GM19397 (cell line): ENCODE data around the gene CDK17.
"Not testable (repeated sequence)": the region's sequence is repeated elsewhere in the genome, so short reads cannot be mapped to it uniquely, and the experiment has no call there.

Experiments
- ATAC-seq: cut with Tn5 transposase; IDR thresholded peaks from one replicate; pipeline ENCODE4 v1.9.1; 2021; ENCODE audit warnings: mild to moderate bottlenecking, moderate library complexity; ENCODE audit not compliant: unreplicated experiment

CDK17 gene

GRCh38 chr12:96323906-96324305, 76.3 kb downstream of the CDK17 start:
- no peak for ATAC-seq

DNA sequence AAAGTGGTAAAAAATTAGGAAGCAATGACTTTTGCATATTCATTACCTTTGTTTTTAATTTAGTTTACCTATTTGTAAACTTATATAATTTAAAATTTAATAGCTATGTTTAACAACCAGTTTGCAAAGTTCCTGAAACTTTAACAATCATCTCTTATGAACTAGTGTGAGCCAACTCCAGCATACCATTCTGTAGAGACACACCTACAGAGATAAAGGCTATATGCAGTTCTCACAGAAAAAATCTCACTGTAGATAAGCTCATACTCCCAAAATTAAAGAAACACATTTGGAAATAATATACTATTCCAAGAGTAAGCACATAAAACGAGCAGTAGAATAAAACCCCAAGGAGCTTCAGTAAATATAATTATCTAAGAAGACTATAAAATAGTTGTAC, 77.5 kb downstream of the CDK17 start:
- ATAC-seq: no peak

- no peak for ATAC-seq
Measured at GRCh38 chr12:96321941-96322340, 78.3 kb downstream of the CDK17 start.

- not testable (repeated sequence) for ATAC-seq
Measured at GRCh38 chr12:96317801-96318200, 82.4 kb downstream of the CDK17 start.

- not testable (repeated sequence) for ATAC-seq
Measured at GRCh38 chr12:96315741-96316481, 84.3 kb downstream of the CDK17 start.

GRCh38 chr12:96314723-96315122, 85.5 kb downstream of the CDK17 start:
- ATAC-seq: no peak

DNA sequence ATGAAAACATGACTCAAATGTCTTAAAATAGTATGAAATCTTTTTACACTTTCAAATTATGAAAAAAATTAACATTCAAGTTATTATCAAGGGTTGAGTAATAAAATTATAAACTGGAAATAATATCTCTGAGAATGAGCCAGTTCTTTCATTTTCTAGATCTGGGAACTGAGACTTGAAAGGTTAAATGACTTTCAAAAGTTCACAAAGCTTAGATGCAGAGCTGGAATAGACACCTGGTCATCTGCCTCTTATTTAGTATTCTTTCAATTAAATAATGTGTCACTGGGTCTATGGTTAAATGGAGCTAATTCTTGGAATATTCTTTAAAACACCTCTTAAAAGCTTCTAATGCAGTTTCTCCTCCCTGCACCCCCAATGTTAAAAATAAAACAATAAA, 86.6 kb downstream of the CDK17 start:
- ATAC-seq: no peak

DNA sequence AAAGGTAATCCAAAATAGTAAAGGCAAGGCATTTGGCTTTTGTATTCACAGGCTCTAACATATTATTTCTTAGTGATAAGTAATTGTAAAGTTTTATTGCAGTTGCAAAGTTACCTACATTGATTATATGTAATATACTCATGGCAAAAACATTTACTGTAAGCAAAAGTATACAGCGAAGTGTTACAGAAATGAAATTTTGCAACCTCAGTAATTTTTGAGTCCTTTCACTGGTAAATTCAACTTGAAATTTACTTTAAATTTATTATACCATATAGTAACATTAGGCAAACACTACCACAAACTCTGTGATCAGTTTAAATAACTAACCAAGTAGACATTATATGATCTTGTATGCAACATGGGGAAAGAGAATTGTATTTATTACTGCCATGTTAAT, 89.0 kb downstream of the CDK17 start:
- no peak for ATAC-seq

GRCh38 chr12:96310067-96310466, 90.2 kb downstream of the CDK17 start:
- no peak for ATAC-seq

DNA sequence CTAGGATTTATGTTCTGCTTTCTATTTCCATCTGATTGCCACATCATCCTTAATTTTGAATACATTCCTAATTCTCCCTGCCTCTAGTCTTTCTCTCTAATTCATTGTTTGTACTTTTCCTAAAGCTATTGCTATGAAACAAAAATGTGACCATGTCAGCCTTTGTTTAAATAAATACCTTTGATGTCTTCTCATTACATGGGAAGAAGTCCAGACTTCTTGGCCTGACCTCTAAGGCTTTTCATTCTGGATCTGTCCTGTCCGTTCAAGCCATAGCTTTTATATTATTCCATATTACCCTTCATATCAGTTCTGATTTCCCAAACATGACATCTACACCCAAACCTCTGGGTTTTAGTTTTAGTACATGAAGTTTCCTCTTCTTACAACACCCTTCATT, 91.4 kb downstream of the CDK17 start:
- ATAC-seq: no peak

DNA sequence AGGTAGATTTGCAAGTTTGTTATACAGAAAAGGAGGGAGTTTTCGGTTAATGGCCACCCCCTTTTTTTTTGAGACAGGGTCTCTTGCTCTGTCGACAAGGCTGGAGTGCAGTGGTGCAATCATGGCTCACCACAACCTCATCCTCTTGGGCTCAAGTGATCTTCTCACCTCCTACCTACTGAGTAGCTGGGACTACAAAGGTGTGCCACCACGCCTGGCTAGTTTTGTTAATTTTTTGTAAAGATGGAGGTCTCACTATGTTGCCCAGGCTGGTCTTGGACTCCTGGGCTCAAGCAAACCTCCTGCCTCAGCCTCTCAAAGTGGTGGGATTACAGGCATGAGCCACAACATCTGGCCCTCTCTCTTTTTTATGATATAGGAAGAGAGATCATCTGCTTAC, 94.6 kb downstream of the CDK17 start:
- no peak for ATAC-seq

DNA sequence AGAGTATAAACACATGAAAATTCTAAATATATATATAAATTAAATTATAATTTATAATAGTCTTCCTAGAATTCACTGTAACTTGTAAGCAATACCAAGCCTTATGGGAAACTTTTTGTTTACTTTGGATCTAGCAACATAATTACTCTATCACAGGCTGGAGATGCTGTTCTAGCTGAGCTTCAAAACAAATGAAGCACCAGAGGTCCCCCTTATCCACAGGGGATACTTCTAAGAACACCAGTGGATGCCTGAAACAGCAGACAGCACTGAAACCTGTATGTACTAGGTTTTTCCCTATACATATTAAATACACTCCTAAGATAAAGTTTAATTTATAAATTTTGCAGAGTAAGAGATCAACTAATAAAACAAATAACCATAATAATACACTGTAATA, 96.6 kb downstream of the CDK17 start:
- no peak for ATAC-seq

GRCh38 chr12:96302687-96303310, 97.4 kb downstream of the CDK17 start:
- ATAC-seq: no peak

DNA sequence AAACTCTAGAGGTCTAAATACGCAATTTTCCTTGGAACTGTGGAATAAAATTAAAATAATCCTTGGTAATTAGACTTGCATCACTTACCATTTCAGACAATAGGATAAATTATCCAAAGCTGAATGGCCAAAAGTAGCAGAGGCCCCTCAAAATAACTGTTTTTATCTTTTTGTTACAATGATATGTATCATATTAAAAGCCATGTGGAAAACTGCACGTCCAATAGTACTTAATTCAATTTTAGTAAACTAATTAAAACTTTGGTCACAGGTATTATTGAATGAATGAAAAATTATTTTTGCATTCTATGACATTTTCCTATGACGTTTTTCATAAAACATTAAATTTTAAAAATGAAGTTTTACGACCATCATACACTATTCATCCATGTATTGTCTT, 98.5 kb downstream of the CDK17 start:
- ATAC-seq: no peak

- no peak for ATAC-seq
Measured at GRCh38 chr12:96300064-96300463, 100.2 kb downstream of the CDK17 start.

GRCh38 chr12:96297504-96297903, 102.7 kb downstream of the CDK17 start:
- no peak for ATAC-seq

DNA sequence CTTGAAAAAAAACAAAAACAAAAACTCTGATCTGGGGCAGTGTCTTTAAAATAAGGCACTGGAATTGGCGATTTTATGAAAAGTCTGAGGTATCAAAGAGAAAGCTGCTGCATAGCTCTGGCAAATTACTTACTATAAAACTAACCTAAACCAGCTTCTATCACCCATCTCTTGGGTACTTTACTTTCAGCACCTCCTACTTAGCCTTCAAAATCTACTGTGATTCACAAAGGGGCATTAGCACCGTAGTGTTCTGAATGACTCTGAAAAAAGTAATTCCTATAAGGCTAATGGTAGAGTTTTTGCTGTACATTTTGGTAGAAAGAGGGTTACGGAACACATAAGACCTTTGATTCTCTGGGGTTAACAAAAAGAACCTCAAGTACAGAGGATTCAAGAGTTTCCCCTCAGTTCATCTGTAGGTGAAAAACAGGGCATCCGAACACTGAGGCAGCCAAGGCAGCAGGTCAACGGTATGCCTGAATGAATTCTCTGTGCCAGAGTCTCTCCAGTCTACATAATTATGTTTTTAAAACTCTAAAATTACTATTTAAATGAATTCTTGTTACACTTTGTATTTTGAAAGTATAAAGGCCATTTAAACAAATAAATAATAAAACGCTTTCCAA, 104.6 kb downstream of the CDK17 start:
- ATAC-seq: no peak

DNA sequence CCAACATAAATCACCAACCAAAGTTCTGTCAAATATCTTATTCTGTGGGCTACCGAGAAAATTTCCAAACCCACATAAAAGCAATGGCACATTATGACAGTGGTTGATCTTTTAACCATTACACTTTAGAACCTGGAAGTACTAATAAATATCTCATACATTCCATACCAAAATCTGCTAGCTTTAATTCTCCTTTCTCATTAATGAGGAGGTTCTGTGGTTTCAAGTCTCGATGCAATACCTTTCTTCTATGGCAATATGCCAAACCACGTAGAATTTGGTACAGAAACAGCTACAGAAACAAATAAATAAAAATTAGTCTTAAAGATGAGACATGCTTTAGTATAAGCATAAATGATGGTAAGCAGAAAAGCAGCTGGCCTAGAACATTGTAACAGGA, 105.4 kb downstream of the CDK17 start:
- ATAC-seq: no peak

DNA sequence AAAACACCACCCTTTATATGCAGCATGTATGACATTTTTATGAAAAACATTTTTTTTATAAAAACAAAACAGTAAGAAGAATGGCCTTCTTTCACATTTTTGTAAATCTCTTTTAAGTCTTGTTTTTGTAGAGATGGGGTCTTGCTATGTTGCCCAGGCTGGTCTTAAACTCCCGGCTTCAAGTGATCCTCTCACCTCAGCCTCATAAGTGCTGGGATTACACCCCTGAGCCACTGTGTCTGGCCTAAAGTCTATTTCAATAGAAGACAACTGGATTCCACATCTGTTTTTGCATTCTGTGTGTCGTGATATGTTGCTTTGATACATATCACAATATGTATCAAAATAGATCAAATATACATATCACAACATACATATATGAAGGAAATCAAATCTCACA, 107.1 kb downstream of the CDK17 start:
- no peak for ATAC-seq

DNA sequence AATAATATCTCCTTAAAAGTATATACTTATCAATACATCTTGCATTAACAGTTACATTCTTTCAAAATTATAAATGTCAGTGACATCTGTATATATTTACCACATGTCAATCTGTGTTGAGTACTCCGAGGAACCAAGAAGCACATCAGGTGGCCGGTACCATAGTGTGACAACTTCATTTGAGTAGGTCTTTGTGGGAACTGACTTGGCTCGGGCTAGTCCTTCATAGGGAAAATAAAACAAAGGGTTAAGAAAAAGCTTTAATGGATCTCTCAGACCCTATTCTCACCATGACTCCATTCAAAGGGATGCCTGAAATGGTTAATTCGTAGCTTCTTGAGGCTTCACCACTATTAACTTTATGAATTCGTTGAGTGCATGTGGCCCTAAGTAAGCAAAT, 111.2 kb downstream of the CDK17 start:
- no peak for ATAC-seq

DNA sequence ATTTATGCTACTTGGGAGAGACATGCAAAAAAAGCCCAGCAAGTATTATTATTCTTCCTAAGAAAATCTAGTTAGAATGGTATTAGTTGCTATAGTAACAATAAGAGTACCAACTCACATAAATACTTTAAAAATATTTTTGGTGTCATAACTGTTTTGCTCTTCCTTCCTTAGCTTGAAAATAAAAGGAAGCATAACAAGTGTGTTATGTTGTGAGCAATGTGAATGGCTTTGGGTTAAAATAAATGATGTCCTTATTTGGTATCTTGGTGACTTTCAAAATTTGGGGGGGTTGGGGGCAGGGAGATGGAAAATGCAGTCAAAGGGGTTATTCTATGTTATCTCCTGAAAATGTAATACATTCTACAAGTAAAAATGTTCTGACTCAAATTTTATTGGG, 115.1 kb downstream of the CDK17 start:
- ATAC-seq: no peak

DNA sequence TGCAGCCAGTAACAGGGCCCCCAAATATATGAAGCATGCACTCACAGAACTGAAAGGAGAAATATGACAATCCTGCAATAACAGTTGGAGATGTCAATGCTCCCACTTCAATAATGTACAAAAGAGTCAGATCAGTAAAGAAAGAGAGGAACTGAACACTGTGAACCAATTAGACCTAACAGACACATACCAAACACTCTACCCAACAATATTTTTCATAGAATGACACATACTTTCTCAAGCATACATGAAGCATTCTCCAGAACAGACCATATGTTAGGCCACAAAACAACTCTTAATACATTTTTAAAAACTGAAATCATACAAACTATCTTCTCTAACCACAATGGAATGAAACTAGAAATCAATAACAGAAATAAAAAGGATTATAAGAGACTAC, 125.9 kb downstream of the CDK17 start:
- no peak for ATAC-seq
